ENCODE results near the gene ZNF197. TPM values are rescaled to one million over a fixed set of nuclear protein-coding genes. Genes with fewer than 3 reads are reported as not detected.

Gene ZNF197
- total RNA-seq, 1 donor from 2014 or later = 29.6 TPM

DNA sequence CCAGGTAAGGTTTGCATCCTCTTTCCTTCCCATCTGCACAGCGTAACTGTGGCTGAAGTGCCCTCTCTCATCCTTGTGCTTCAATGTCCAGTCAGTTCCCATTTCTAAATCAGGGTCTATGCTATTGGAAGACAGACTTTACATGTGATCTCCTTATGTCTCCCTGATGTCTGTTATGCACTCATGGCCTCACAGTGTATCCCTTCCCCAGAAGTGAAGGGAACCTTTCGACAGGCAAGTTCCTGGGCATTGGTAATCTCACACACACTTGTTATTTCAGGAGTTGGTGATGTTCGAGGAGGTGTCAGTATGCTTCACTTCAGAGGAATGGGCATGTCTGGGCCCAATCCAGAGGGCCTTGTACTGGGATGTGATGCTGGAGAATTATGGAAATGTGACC, 7.4 kb downstream of the ZNF197 start:
- H3K36me3 Mint-ChIP-seq (ENCODE audit: low read depth, unreplicated experiment) = peaks cover 53% of the 10 kb centered on the region
- no peaks in the 10 kb centered on the region for H3K9me3 Mint-ChIP-seq (ENCODE audit: unreplicated experiment)
- H3K4me1 Mint-ChIP-seq (ENCODE audit: unreplicated experiment) = peaks cover 39% of the 10 kb centered on the region
- H3K27me3 Mint-ChIP-seq (ENCODE audit: unreplicated experiment) = peaks cover 3% of the 10 kb centered on the region
- TF ChIP-seq, protein P1, sequence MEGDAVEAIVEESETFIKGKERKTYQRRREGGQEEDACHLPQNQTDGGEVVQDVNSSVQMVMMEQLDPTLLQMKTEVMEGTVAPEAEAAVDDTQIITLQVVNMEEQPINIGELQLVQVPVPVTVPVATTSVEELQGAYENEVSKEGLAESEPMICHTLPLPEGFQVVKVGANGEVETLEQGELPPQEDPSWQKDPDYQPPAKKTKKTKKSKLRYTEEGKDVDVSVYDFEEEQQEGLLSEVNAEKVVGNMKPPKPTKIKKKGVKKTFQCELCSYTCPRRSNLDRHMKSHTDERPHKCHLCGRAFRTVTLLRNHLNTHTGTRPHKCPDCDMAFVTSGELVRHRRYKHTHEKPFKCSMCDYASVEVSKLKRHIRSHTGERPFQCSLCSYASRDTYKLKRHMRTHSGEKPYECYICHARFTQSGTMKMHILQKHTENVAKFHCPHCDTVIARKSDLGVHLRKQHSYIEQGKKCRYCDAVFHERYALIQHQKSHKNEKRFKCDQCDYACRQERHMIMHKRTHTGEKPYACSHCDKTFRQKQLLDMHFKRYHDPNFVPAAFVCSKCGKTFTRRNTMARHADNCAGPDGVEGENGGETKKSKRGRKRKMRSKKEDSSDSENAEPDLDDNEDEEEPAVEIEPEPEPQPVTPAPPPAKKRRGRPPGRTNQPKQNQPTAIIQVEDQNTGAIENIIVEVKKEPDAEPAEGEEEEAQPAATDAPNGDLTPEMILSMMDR (IDR thresholded peaks at IDR 0.05; ENCODE audit: unreplicated experiment) = no peak
- H3K4me3 Mint-ChIP-seq (ENCODE audit: unreplicated experiment) = peak overlapping the region; percentile 28
- DNase-seq (ENCODE audit: low spot score) = no peak
- peak overlapping the region; percentile 49 for H3K27ac Mint-ChIP-seq (ENCODE audit: unreplicated experiment)

DNA sequence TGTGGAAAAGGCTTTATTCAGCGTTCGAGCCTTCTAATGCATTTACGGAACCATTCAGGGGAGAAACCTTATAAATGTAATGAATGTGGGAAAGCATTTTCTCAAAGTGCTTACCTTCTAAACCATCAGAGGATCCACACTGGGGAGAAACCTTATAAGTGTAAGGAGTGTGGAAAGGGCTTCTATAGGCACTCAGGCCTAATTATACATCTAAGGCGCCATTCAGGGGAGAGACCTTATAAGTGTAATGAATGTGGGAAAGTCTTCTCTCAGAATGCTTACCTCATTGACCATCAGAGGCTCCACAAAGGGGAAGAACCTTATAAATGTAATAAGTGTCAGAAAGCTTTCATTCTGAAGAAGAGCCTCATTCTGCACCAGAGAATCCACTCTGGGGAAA, 17.5 kb downstream of the ZNF197 start:
- Mint-ChIP-seq H3K27me3 (ENCODE audit: unreplicated experiment) (no peaks in the 10 kb centered on the region), H3K27ac (ENCODE audit: unreplicated experiment) (no peak overlapping the region), H3K4me3 (ENCODE audit: unreplicated experiment) (peak overlapping the region; percentile 70), H3K9me3 (ENCODE audit: unreplicated experiment) (no peaks in the 10 kb centered on the region), H3K4me1 (ENCODE audit: unreplicated experiment) (no peaks in the 10 kb centered on the region), H3K36me3 (ENCODE audit: low read depth, unreplicated experiment) (peaks cover 56% of the 10 kb centered on the region)
- TF ChIP-seq, protein P1 (IDR thresholded peaks at IDR 0.05; ENCODE audit: unreplicated experiment) = no peak
- DNase-seq (ENCODE audit: low spot score) = no peak

DNA sequence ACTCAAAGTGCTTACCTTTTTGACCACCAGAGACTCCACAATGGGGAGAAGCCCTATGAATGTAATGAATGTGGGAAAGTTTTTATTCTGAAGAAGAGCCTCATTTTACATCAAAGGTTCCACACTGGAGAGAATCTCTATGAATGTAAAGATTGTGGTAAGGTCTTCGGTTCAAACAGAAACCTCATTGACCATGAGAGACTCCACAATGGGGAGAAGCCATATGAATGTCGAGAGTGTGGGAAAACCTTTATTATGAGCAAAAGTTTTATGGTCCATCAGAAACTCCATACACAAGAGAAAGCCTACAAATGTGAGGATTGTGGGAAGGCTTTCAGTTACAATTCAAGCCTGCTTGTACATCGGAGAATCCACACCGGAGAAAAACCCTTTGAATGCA, 18.2 kb downstream of the ZNF197 start:
- Mint-ChIP-seq H3K4me1 (ENCODE audit: unreplicated experiment) (peaks cover 6% of the 10 kb centered on the region), H3K36me3 (ENCODE audit: low read depth, unreplicated experiment) (peaks cover 54% of the 10 kb centered on the region), H3K27me3 (ENCODE audit: unreplicated experiment) (no peaks in the 10 kb centered on the region), H3K4me3 (ENCODE audit: unreplicated experiment) (peak overlapping the region; percentile 77), H3K27ac (ENCODE audit: unreplicated experiment) (no peak overlapping the region), H3K9me3 (ENCODE audit: unreplicated experiment) (no peaks in the 10 kb centered on the region)
- TF ChIP-seq, protein P1 (IDR thresholded peaks at IDR 0.05; ENCODE audit: unreplicated experiment) = no peak
- DNase-seq (ENCODE audit: low spot score) = no peak

DNA sequence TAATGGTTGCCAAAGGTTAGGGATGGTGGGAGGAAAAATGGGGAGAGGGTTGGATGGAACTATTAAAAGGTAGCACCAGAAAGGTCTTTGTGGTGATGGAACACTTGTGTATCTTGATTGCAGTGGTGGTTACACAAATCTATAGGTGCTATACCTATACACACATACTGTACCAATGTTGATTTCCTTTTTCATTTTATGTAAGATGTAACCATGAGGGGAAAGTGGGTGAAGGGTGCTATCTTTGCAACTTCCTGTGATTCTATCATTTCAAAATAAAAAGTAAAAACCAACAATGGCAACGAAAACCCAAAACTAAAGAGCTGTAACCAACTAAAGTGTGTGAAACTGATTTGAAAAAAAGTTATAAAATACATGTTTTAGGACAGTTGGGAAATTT, 22.9 kb downstream of the ZNF197 start:
- Mint-ChIP-seq H3K27ac (ENCODE audit: unreplicated experiment) (peak overlapping the region; percentile 96), H3K9me3 (ENCODE audit: unreplicated experiment) (no peaks in the 10 kb centered on the region), H3K4me3 (ENCODE audit: unreplicated experiment) (peak overlapping the region; percentile 96)

DNA sequence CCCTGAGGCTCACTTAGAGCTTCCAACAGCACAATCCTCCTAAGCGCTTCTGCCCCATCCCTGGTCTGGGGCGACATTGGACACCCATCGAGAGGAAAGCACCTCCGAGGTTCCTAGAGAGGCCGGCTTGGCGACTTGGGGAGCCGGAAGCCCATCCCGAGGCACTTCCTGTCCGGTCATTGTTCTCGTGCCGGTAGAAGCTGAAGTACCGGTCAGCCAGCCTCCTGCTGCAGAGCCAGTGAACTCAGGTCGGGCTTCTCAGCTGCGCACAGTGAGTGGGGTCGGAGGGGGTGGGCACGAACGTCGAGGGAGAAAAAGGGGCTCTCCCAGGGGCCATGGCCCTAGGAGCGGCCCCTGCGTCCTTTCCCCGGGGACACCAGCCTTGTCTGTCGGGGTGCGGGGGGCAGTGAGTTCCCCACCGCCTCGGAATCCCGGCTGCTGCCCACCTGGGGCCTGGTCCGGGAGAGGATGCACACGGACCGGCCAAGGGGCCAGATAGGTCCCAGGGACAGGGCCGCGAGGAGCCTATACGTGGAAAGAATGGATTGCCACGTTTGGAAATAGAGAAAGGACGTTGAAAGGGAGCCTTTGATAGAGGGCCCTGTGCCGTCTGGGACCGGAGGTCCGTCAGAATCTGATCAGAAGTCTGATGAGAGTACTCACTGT, 23.9 kb downstream of the ZNF197 start, which contains the start of gene ZNF35:
ZNF35 (plus strand) TSS at position 169 of the 666 bp plus-strand sequence. CDS start 2,336 bp downstream, outside the sequence.
- peaks cover 10% of the 10 kb centered on the region for H3K4me1 Mint-ChIP-seq (ENCODE audit: unreplicated experiment)
- H3K27ac Mint-ChIP-seq (ENCODE audit: unreplicated experiment) = peak within 1 kb of the TSS; percentile 96
- DNase-seq (ENCODE audit: low spot score) = peak; percentile 87
- no peaks in the 10 kb centered on the region for H3K9me3 Mint-ChIP-seq (ENCODE audit: unreplicated experiment)
- H3K4me3 Mint-ChIP-seq (ENCODE audit: unreplicated experiment) = peak within 1 kb of the TSS; percentile 96
- peaks cover 26% of the 10 kb centered on the region for H3K36me3 Mint-ChIP-seq (ENCODE audit: low read depth, unreplicated experiment)
- no peaks in the 10 kb centered on the region for H3K27me3 Mint-ChIP-seq (ENCODE audit: unreplicated experiment)
- TF ChIP-seq, protein P1 (IDR thresholded peaks at IDR 0.05; ENCODE audit: unreplicated experiment) = no peak

More for the DNA sequence above, 22.9 kb downstream of the ZNF197 start:
- H3K27me3 Mint-ChIP-seq (ENCODE audit: unreplicated experiment) = no peaks in the 10 kb centered on the region
- DNase-seq (ENCODE audit: low spot score) = no peak
- H3K36me3 Mint-ChIP-seq (ENCODE audit: low read depth, unreplicated experiment) = peaks cover 28% of the 10 kb centered on the region
- peaks cover 10% of the 10 kb centered on the region for H3K4me1 Mint-ChIP-seq (ENCODE audit: unreplicated experiment)
- TF ChIP-seq, protein P1 (IDR thresholded peaks at IDR 0.05; ENCODE audit: unreplicated experiment) = no peak
